Gastrocnemius medialis (tissue), 4 donors: ENCODE data around the gene CEP170.
"Not testable (repeated sequence)": the region's sequence is repeated elsewhere in the genome, so short reads cannot be mapped to it uniquely, and the experiment has no call there.

Experiments
- CTCF ChIP-seq, 5 experiments: fragments of 450-650 bp in 3 of 5; fragments of 200-600 bp in 2 of 5; sonication (generic) in 2 of 5; IDR thresholded peaks in 4 of 5; conservative IDR thresholded peaks in 1 of 5; 1 replicate in 4 of 5; 2 replicates in 1 of 5; pipeline ENCODE4 v1.5.1; 2016 to 2019; ENCODE audit warnings: antibody characterized with exemption in 5 of 5, mild to moderate bottlenecking in 3 of 5, moderate library complexity in 3 of 5
- POLR2A ChIP-seq, 2 donors: fragments of 450-650 bp; IDR thresholded peaks; one replicate each; pipeline ENCODE4 v1.6.1; 2017; ENCODE audit warnings: antibody characterized with exemption in 2 of 2, mild to moderate bottlenecking in 2 of 2, moderate library complexity in 2 of 2

- TF ChIP-seq POLR2A (IDR thresholded peaks at IDR 0.05); CTCF (IDR thresholded peaks at IDR 0.05 in 4 of 5, conservative IDR thresholded peaks at IDR 0.05 in 1 of 5): not testable (repeated sequence)
Measured at GRCh38 chr1:243116187-243116586, 138.9 kb downstream of the CEP170 start.
